K562 (cell line): ENCODE results near the gene ZNF385C. TPM values are rescaled to one million over a fixed set of nuclear protein-coding genes. Genes with fewer than 3 reads are reported as not detected.

Source experiments
- ARID1B ChIP-seq: fragments of 450-650 bp; IDR thresholded peaks from 2 replicates; pipeline ENCODE4 v1.6.1; 2016; ENCODE audit warnings: antibody characterized with exemption, mild to moderate bottlenecking, inconsistent platforms
- ATF7 ChIP-seq: fragments of 450-650 bp; IDR thresholded peaks from 2 replicates; pipeline ENCODE4 v1.7.1; 2014; ENCODE audit warnings: mild to moderate bottlenecking, moderate library complexity
- BHLHE40 ChIP-seq: IDR thresholded peaks from 2 replicates; pipeline ENCODE4 v1.6.1; 2011; ENCODE audit warnings: low read length, improper control_type of control experiment
- CBFA2T2 ChIP-seq: fragments of 450-650 bp; conservative IDR thresholded peaks from 2 replicates; pipeline ENCODE4 v1.6.1; 2017; ENCODE audit warnings: mild to moderate bottlenecking
- CSDE1 ChIP-seq, 2 experiments: fragments of 450-650 bp; IDR thresholded peaks; 2 replicates each; pipeline ENCODE4 v1.6.1; 2016; ENCODE audit warnings: mild to moderate bottlenecking in 1 of 2
- FOXK2 ChIP-seq, 2 experiments: fragments of 450-650 bp; IDR thresholded peaks in 1 of 2; conservative IDR thresholded peaks in 1 of 2; 2 replicates each; pipeline ENCODE4 v1.6.1; 2016; ENCODE audit warnings: low read depth in 2 of 2, mild to moderate bottlenecking in 1 of 2
- HNRNPL ChIP-seq: fragments of 200-400 bp; formaldehyde crosslinking; IDR thresholded peaks from 2 replicates; pipeline ENCODE4 v1.6.1; 2017; ENCODE audit warnings: low read depth, mild to moderate bottlenecking, low read length
- MTA3 ChIP-seq: fragments of 450-650 bp; formaldehyde crosslinking; IDR thresholded peaks from 2 replicates; pipeline ENCODE4 v1.6.1; 2017; ENCODE audit warnings: mild to moderate bottlenecking, borderline replicate concordance
- PHTF2 ChIP-seq: fragments of 250-450 bp; sonication (Bioruptor Pico); IDR thresholded peaks from 2 replicates; pipeline ENCODE4 v1.5.0; 2021; ENCODE audit warnings: mild to moderate bottlenecking
- SP2 ChIP-seq: IDR thresholded peaks from 2 replicates; pipeline ENCODE4 v1.6.1; 2011; ENCODE audit warnings: mild to moderate bottlenecking, low read depth, low read length, moderate library complexity; ENCODE audit not compliant: poor library complexity, severe bottlenecking; ENCODE audit errors: extremely low read depth
- SREBF1 ChIP-seq: fragments of 150-350 bp; IDR thresholded peaks from 2 replicates; pipeline ENCODE4 v1.6.1; 2014; ENCODE audit warnings: antibody characterized with exemption, low read depth, low read length, borderline replicate concordance
- TAF7 ChIP-seq: fragments of 450-650 bp; IDR thresholded peaks from 2 replicates; pipeline ENCODE4 v1.6.1; 2016; ENCODE audit warnings: missing genetic modification characterization, missing compliant biosample characterization
- TSHZ1 ChIP-seq: fragments of 250-450 bp; sonication (Bioruptor Pico); IDR thresholded peaks from 2 replicates; pipeline ENCODE4 v1.4.0; 2020; ENCODE audit warnings: mild to moderate bottlenecking, moderate library complexity
- ZFP30 ChIP-seq: fragments of 250-450 bp; sonication (Bioruptor Pico); IDR thresholded peaks from 2 replicates; pipeline ENCODE4 v1.8.0; 2022; ENCODE audit warnings: moderate library complexity, mild to moderate bottlenecking, inconsistent platforms, borderline replicate concordance
- ZNF232 ChIP-seq: sonication (generic); formaldehyde crosslinking; IDR thresholded peaks from 2 replicates; pipeline ENCODE4 v1.8.0; 2022; ENCODE audit warnings: mild to moderate bottlenecking, missing genetic modification reagents
- ZNF253 ChIP-seq: fragments of 250-450 bp; sonication (Bioruptor Pico); conservative IDR thresholded peaks from 2 replicates; pipeline ENCODE4 v1.6.1; 2021; ENCODE audit warnings: mild to moderate bottlenecking
- ZNF41 ChIP-seq: fragments of 250-450 bp; sonication (Bioruptor Pico); conservative IDR thresholded peaks from 2 replicates; pipeline ENCODE4 v1.4.0; 2020; ENCODE audit warnings: mild to moderate bottlenecking
- polyA plus RNA-seq, 8 experiments: library from polyadenylated mRNA; depleted of rRNA in 4 of 8; stranded (reverse) in 5 of 8; unstranded in 3 of 8; fragments of >200 nt; fragmentation: Nextera tagmentation in 2 of 8; fragmentation: Illumina TruSeq in 1 of 8; extraction: Ambion mirVana in 2 of 8; extraction: Trizol in 1 of 8; gene quantifications; 2 replicates each; pipeline versions ENCODE4 v1.2.1 to v1.2.3, GENCODE V29; 2011 to 2014; ENCODE audit warnings: inconsistent platforms in 1 of 8, missing spikeins in 1 of 8
- total RNA-seq, 7 experiments: library from RNA; depleted of rRNA in 6 of 7; stranded (reverse); fragments of >200 nt in 6 of 7; fragmentation: Illumina TruSeq in 2 of 7; extraction: Trizol in 2 of 7; gene quantifications; 2 replicates each; pipeline versions ENCODE4 v1.2.1 to v1.2.3, GENCODE V29; 2011 to 2021; ENCODE audit warnings: low replicate concordance in 1 of 7
- TF ChIP-seq, protein P1 (sequence below): fragments of 450-650 bp; formaldehyde crosslinking; IDR thresholded peaks from 2 replicates; pipeline ENCODE4 v1.4.0; 2022; ENCODE audit warnings: missing genetic modification characterization
- TF ChIP-seq, protein P2 (sequence below): fragments of 450-650 bp; IDR thresholded peaks from 2 replicates; pipeline ENCODE4 v1.6.1; 2014; ENCODE audit warnings: low read depth, mild to moderate bottlenecking, moderate library complexity, borderline replicate concordance

ZNF385C gene
- total and polyA plus RNA-seq, 9 of the 15 experiments (the other 6 are each of a cell fraction or from before 2014, with no cell fraction given), result 0.03 to 0.35 (median 0.18) TPM; not detected in 1

DNA sequence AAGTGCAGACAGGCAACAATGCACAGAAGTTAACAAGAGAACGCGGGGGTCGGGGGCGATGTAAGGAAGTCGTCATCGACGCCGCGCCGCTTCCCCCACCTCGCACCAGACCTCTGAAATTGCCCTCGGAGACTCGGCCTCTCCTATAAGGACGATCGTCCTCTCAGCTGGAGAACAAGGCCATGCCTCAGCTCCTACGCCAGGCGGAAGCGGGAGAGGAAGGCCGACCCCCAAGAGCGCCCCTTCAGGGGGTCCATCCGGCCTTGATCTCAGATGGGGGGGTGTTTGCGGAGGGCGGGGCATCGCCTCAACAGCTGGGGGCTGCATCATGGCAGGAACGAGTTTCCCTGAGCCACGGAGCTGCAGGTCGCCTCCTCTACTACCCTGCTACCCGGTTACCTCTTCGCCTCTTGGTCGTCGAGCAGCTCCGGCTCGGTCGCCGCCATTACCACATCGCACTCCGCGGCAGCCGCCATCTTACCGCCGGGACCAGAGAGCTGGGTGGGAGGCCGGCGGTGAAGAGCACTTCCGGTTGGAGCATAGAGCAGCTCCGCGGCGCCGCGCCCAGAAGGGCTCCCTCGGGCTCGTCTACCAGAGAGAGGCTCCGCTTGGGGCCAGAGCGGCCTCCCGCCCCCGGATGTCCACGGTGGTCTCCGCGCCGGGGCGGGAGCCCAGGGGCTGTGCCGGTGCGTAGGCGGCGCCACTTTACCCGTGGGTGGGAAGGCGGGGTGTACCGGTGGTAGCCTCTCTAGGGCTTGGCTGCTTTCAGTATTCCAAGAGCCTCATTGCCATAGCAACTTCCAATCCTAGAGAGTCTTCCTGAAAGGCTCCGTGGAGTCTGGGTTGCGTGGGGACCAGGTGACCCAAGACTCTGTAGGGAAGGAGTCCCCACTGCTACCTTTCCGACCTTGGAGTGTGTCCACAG is 81.1 kb downstream of the ZNF385C start, which contains the start of gene DNAJC7 (continued):
- TF ChIP-seq, protein P1, sequence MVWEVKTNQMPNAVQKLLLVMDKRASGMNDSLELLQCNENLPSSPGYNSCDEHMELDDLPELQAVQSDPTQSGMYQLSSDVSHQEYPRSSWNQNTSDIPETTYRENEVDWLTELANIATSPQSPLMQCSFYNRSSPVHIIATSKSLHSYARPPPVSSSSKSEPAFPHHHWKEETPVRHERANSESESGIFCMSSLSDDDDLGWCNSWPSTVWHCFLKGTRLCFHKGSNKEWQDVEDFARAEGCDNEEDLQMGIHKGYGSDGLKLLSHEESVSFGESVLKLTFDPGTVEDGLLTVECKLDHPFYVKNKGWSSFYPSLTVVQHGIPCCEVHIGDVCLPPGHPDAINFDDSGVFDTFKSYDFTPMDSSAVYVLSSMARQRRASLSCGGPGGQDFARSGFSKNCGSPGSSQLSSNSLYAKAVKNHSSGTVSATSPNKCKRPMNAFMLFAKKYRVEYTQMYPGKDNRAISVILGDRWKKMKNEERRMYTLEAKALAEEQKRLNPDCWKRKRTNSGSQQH, result peak; percentile 73; the same call in 1 of the 2 replicates
- no peak for TF ChIP-seq CBFA2T2
- TF ChIP-seq SREBF1, result 0 out of 2 replicates have a peak, but pooled peaks have one; percentile 36
- no peak for TF ChIP-seq TSHZ1 (CRISPR knock-in tag)
- no peak for TF ChIP-seq ARID1B
- peak; percentile 66 for TF ChIP-seq ATF7
- peak; percentile 34; the same call in 1 of the 2 replicates for TF ChIP-seq ZNF232 (CRISPR knock-in tag)
- peak; percentile 98 for TF ChIP-seq SP2
- no peak for TF ChIP-seq HNRNPL
- TF ChIP-seq, protein P2, sequence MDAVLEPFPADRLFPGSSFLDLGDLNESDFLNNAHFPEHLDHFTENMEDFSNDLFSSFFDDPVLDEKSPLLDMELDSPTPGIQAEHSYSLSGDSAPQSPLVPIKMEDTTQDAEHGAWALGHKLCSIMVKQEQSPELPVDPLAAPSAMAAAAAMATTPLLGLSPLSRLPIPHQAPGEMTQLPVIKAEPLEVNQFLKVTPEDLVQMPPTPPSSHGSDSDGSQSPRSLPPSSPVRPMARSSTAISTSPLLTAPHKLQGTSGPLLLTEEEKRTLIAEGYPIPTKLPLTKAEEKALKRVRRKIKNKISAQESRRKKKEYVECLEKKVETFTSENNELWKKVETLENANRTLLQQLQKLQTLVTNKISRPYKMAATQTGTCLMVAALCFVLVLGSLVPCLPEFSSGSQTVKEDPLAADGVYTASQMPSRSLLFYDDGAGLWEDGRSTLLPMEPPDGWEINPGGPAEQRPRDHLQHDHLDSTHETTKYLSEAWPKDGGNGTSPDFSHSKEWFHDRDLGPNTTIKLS, result peak; percentile 97
- TF ChIP-seq TAF7 (tag), result peak; percentile 99
- no peak for TF ChIP-seq PHTF2 (CRISPR knock-in tag)
- TF ChIP-seq FOXK2 (conservative IDR thresholded peaks at IDR 0.05 in 1 of 2, IDR thresholded peaks at IDR 0.05 in 1 of 2; ENCODE audit: low read depth in 2 of 2), result 0 out of 4 replicates have a peak, but pooled peaks of 1 of the 2 experiments have one; percentile 4
- TF ChIP-seq ZNF41 (CRISPR knock-in tag), result no peak
- TF ChIP-seq BHLHE40, result no peak
- no peak for TF ChIP-seq ZNF253 (CRISPR knock-in tag)
- no peak for TF ChIP-seq ZFP30 (CRISPR knock-in tag)
- TF ChIP-seq CSDE1 (IDR thresholded peaks at IDR 0.05), result peak; percentile 50 to 86; a peak in 3 of 4 replicates
- peak; percentile 86 for TF ChIP-seq MTA3
